GM18907 (cell line): Measurements from ENCODE around the gene UQCC2.

Source experiments
- ATAC-seq: cut with Tn5 transposase; IDR thresholded peaks from one replicate; pipeline ENCODE4 v1.9.1; 2021; ENCODE audit warnings: mild to moderate bottlenecking, moderate library complexity; ENCODE audit not compliant: unreplicated experiment

Gene UQCC2

GRCh38 chr6:33711140-33712129, at the start of gene UQCC2:
TSS of gene UQCC2 (minus strand) at chr6:33711700. CDS start at chr6:33711686, 14 bp downstream.
- ATAC-seq = peak; percentile 79

- ATAC-seq = no peak
Measured at GRCh38 chr6:33759887-33760629, 48.6 kb upstream of the UQCC2 start.

DNA sequence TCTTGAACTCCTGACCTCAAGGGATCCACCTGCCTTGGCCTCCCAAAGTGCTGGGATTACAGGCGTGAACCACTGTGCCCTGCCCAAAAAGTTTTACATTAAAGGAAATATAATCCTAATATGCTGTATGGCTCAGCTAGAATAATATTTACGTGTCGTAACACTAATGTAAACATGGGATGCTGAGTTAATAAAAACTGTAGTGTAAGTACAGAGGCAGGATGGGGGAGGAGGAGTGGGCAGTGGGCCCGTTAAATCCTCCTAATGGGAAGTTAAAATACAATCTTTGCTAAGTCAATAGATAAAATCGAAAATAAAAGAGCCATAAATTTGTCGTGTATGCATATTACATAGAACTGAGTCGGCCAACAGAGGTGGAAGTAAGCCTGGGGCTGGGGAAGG, 47.3 kb upstream of the UQCC2 start:
- ATAC-seq = no peak

- ATAC-seq = no peak
Measured at GRCh38 chr6:33757906-33758305, 46.4 kb upstream of the UQCC2 start.

DNA sequence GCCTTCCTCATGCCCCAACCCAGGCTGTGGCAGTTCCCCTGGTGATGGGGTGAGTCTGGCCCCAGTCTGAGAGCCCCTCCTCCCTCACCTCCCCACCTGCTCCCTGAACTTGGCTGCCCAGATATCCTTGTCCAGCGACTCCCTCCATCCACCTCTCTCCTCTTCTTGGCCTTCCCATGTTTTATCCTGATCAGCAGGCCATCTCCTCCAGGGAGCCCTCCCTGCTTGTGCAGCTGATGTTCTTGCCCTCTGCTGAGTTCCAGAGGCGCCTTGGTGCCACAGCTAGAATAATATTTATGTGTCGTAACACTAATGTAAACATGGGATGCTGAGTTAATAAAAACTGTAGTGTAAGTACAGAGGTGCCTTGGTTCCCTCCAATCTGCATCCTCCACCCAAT, 45.6 kb upstream of the UQCC2 start:
- no peak for ATAC-seq

- ATAC-seq = no peak
Measured at GRCh38 chr6:33756211-33756954, 44.9 kb upstream of the UQCC2 start.

DNA sequence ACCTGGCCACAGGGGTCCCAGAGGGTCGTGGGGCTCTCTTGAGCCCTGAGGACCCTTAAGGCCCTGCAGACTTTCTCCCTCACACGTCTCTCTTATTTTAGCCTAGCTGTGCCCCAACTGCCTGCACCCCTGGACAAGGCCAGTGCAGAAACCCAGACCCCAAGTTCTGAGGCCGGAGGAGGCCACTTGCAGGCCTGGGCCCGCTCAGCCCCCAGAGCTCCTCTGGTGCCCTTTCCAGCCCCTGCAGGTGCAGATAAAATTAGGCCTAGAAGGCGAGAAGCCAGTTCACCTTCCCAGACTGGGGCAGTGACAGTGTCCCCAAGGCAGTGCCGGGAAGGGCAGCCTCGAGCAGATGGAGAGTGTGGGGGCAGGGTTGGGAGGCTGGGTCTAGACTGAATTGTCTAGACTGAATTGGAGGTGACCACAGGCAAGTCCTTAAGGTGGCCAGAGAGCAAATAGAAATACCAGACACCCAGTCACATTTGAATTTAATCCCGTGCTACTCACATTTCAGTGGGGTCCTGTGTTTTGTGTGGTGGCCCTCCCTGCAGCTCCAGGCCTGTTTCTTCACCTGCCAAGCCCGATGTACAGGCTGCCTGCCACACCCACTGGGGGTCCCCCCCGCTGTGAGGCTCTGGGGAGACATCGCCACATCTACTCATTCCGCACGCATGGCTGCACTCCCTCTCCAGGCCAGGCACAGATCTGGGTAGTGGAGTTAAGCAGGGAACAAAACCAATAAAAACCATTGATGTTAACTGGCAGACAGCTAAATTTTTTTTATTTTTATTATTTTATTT, 43.8 kb upstream of the UQCC2 start:
- no peak for ATAC-seq

DNA sequence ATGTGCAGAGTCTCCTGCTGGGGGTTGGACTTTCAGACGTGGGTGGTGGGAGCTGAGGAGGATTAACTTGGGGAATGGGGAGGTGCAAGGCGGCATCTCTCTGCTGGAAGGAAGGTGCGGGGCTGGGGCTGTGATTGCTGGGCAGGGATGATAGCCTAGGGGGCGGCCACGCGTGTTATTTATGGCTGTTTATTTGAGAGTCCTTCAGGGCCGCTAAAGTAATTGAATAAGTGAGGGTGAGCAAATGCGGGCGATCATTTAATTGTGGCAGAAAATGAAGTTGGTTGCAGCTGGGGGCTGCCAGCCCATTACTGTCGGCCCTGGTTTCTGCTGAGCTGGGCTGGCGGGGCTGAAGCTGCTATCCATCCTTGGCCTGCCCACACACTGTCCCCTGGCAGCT, 42.7 kb upstream of the UQCC2 start:
- no peak for ATAC-seq

DNA sequence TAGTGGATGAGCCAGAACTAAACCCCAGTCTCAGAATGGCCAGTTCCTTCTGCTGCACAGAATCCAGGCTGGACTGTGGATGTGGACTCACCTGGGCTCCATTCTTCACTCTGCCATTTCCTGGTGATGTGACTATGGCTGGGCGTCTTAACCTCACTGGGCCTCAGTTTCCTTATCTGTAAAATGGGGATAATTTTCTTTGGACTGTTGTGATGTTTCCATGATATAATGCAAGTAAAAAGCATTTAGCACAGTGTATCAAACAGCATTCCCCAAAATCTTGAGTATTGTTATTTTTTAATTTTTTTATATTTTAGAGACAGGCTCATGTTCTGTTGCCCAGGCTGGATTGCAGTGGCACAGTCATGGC, 41.1 kb upstream of the UQCC2 start:
- ATAC-seq = no peak

DNA sequence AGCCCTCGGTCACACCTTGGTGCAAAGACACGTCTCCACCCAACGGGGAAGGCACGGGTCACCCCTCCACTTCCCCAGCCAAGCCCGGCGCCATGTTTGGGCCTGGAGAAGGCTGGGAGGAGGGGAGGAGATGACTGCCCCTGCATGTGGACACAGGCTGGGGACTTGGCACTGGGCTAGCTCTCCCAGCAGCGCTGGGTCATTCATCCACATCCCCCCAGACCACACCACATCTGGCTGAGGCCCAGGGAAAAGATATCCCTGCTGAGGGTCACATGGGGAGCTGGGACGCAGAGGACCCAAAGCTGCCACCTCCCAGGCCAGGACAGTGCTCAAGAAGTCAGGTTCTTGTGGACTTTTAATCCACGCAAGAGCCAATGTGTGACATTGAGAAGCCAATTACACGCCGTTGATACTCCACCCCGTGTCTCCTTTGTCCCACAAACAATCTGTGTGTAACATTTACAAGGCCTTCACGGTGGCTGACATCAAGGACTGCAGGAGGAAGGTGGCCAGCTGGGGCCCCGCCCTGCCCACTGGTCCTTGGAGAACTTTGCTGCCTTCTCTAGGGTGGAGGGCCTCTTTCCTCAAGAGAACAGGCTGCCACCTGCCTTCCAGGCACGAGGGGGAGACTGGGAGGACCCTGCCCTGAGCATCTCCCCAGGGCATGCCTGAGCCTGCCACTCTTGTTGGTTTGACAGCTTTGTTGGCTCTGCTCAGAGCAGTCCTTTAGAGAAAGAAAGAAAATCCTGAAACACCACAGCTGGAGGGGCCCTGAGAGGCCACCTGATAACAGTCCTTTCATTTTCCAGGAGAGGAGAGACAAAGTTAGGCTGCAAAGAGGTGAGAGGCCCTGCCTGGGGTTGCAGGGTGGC, 40.5 kb upstream of the UQCC2 start:
- no peak for ATAC-seq

GRCh38 chr6:33750244-33750991, 38.9 kb upstream of the UQCC2 start:
- ATAC-seq = no peak

DNA sequence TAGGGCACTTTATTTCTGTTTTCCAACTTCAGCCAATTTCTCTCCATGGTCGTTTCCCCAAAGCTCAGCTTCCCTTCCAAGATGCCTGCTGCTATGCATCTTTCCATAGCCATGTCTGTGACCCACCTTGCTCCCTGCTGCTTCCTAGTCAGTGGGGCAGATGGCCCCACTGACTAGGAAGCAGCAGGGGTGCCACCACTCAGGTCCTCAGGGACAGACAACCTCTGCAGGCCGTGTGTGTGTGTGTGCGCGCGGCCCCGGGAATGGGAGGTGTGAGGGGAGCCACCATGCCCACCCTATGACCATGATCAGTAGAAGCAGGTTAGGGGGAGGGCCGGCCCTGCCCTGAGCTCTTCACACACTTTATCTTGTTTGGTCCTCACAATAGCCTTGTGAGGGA, 37.9 kb upstream of the UQCC2 start:
- ATAC-seq = no peak

GRCh38 chr6:33748841-33749240, 37.3 kb upstream of the UQCC2 start:
- no peak for ATAC-seq

DNA sequence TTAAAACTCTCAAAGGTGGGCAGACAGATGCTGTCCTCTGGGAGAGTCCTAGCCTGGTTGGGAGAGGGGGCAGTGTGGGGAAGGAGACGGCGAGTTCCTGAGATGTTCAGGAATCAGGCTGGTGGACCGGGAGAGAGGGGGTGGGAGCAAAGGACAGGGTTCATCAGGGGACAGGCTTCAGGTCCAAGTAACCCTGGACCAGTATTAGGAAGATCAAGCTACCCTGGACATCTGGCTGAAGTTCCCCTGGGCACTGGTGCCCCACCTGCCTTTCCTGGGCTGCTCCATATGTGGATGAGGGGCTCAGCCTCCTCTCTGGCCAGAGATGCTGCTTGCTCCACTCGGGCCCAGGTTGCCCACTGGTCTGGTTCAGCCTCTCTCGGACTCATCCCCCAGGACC, 36.3 kb upstream of the UQCC2 start:
- ATAC-seq = no peak

GRCh38 chr6:33746651-33747100, 35.2 kb upstream of the UQCC2 start, which contains the start of gene IP6K3:
TSS of gene IP6K3 (minus strand) at chr6:33746905. CDS start at chr6:33735476, 11,429 bp downstream.
- ATAC-seq = no peak

DNA sequence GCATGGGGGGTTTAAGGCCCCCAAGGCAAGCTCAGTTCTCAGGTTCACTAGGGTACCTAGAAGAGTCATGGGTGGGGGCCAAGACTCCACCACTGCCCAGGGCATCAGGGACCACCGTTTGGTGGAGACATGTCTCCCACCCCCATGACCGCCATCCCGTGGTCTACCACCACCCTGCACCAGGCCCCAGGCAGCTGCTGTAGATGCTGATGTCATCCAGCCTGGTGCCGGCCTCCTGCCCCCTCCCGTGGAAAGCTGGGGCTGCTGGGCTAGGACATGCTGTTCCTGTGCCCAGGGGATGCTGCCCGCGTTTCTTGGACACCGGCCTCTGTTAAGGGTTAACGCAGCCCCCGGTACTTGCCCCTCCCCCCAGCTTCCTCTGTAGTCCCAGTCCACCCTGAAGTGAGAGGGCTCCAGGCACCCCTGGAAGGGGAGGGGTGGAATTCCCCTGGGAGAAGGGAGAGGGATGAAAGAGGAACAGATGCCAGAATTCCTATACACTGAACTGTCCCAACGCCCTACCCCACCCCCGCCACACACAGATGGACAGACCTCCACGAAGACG, 34.6 kb upstream of the UQCC2 start:
- ATAC-seq = no peak

GRCh38 chr6:33745548-33745947, 34.0 kb upstream of the UQCC2 start:
- ATAC-seq = no peak

- ATAC-seq = no peak
Measured at GRCh38 chr6:33744895-33745546, 33.5 kb upstream of the UQCC2 start.
